HepG2 (cell line): ENCODE measurements around the gene BBOX1. TPM values are rescaled to one million over a fixed set of nuclear protein-coding genes. Genes with fewer than 3 reads are reported as not detected.
"Not testable (repeated sequence)": the region's sequence is repeated elsewhere in the genome, so short reads cannot be mapped to it uniquely, and the experiment has no call there.

Experiments
- ATAC-seq: fragments of 200-7000 bp; cut with Tn5 transposase; 3 replicates; pipeline ENCODE4 v1.9.1; 2020; ENCODE audit warnings: mild to moderate bottlenecking, moderate library complexity
- BruUV-seq: library from RNA; stranded (reverse); fragments of 400-500 nt; replicated peaks from 2 replicates; lab custom pipeline; 2021; lab: Mats Ljungman, UMichigan
- CTCF ChIA-PET: fragments of 300-600 bp; formaldehyde crosslinking; extraction: SDS; loops from one replicate; lab custom pipeline; 2021; ENCODE audit warnings: low total read pairs, inconsistent platforms, low intra/inter-chr PET ratio; lab: Yijun Ruan, JAX
- POLR2A ChIA-PET: fragments of 350-600 bp; sonication (Branson Sonifier 250); formaldehyde crosslinking; loops from one replicate; lab custom pipeline; 2020; ENCODE audit warnings: antibody characterized with exemption, inconsistent platforms; lab: Yijun Ruan, JAX
- DNase-seq: peaks from one replicate; pipeline ENCODE4 v3.0.0-alpha.2; 2015; ENCODE audit warnings: low spot score
- FAIRE-seq: peaks from 3 replicates; lab custom pipeline; 2011; peaks lifted over from hg19 to GRCh38; lab: Jason Lieb, UNC
- H2AFZ ChIP-seq: one replicate; pipeline ENCODE4 v1.6.1; 2011; ENCODE audit warnings: low read length, inconsistent platforms
- H3K27ac ChIP-seq: fragments of 300-600 bp; 3 replicates; pipeline ENCODE4 v1.8.0; 2011; ENCODE audit warnings: mixed run types, mild to moderate bottlenecking, mixed read lengths, low read length, inconsistent platforms; ENCODE audit not compliant: insufficient read depth; ENCODE audit errors: extremely low read length
- H3K27me3 ChIP-seq, 2 experiments: fragments of 200-600 bp in 1 of 2; 2 replicates in 1 of 2; 3 replicates in 1 of 2; pipeline versions ENCODE4 v1.6.0 to v1.8.0; 2011; ENCODE audit warnings: low read length in 2 of 2, mild to moderate bottlenecking in 2 of 2, moderate library complexity in 2 of 2, inconsistent platforms in 1 of 2; ENCODE audit not compliant: insufficient read depth in 2 of 2, control insufficient read depth in 1 of 2
- H3K36me3 ChIP-seq, 2 experiments: fragments of 200-600 bp in 1 of 2; replicated peaks in 1 of 2; 2 replicates in 1 of 2; 3 replicates in 1 of 2; pipeline versions ENCODE4 v1.5.1 to v1.8.0; 2011; ENCODE audit warnings: low read length in 2 of 2, inconsistent platforms in 1 of 2; ENCODE audit not compliant: insufficient read depth in 2 of 2, control insufficient read depth in 1 of 2
- H3K4me1 ChIP-seq: 2 replicates; pipeline ENCODE4 v1.5.1; 2012; ENCODE audit warnings: low read length, inconsistent platforms; ENCODE audit not compliant: insufficient read depth
- H3K4me2 ChIP-seq: 2 replicates; pipeline ENCODE4 v1.6.0; 2011; ENCODE audit warnings: low read depth, low read length, inconsistent platforms
- H3K4me3 ChIP-seq, 3 experiments: fragments of 200-600 bp in 1 of 3; sonication (generic), shearing (Covaris generic) in 1 of 3; replicated peaks in 1 of 3; 2 replicates each; pipeline ENCODE4 v1.5.1; 2011 to 2016; ENCODE audit warnings: low read length in 3 of 3, inconsistent platforms in 2 of 3, low read depth in 2 of 3, mild to moderate bottlenecking in 2 of 3, control low read depth in 1 of 3, mixed read lengths in 1 of 3; ENCODE audit not compliant: insufficient read depth in 1 of 3
- H3K79me2 ChIP-seq: one replicate; pipeline ENCODE4 v1.6.1; 2011; ENCODE audit warnings: low read length, inconsistent platforms; ENCODE audit not compliant: insufficient read depth
- H3K9ac ChIP-seq: 2 replicates; pipeline ENCODE4 v1.6.0; 2011; ENCODE audit warnings: mild to moderate bottlenecking, low read depth, low read length, inconsistent platforms; ENCODE audit not compliant: insufficient read depth
- H3K9me3 ChIP-seq: 2 replicates; pipeline ENCODE4 v1.5.1; 2012; ENCODE audit warnings: mild to moderate bottlenecking, low read length
- H4K20me1 ChIP-seq: 2 replicates; pipeline ENCODE4 v1.6.0; 2011; ENCODE audit warnings: inconsistent platforms, mild to moderate bottlenecking, low read length, moderate library complexity; ENCODE audit not compliant: insufficient read depth
- IRF2 ChIP-seq: IDR thresholded peaks from 2 replicates; pipeline ENCODE4 v1.6.1; 2018; ENCODE audit warnings: missing genetic modification reagents, missing compliant biosample characterization
- NONO ChIP-seq, 2 experiments: fragments of 450-650 bp in 1 of 2; sonication (generic) in 1 of 2; formaldehyde crosslinking in 1 of 2; IDR thresholded peaks in 1 of 2; conservative IDR thresholded peaks in 1 of 2; 2 replicates each; pipeline versions ENCODE4 v1.6.1 to v1.8.0; 2017 to 2022; ENCODE audit warnings: mild to moderate bottlenecking in 1 of 2, missing genetic modification reagents in 1 of 2, moderate library complexity in 1 of 2
- SOX13 ChIP-seq, 3 experiments: fragments of 450-650 bp in 1 of 3; sonication (generic) in 1 of 3; formaldehyde crosslinking in 1 of 3; IDR thresholded peaks in 2 of 3; conservative IDR thresholded peaks in 1 of 3; 2 replicates each; pipeline versions ENCODE4 v1.5.0 to v1.6.1; 2016 to 2020; ENCODE audit warnings: antibody characterized with exemption in 1 of 3, mild to moderate bottlenecking in 1 of 3, missing compliant biosample characterization in 1 of 3, missing genetic modification reagents in 1 of 3, moderate library complexity in 1 of 3
- THRA ChIP-seq: sonication (generic); formaldehyde crosslinking; IDR thresholded peaks from 2 replicates; pipeline ENCODE4 v1.4.0; 2020; ENCODE audit warnings: missing genetic modification reagents, borderline replicate concordance
- ZNF407 ChIP-seq: sonication (generic); formaldehyde crosslinking; IDR thresholded peaks from one replicate; pipeline ENCODE4 v1.5.1; 2020; ENCODE audit warnings: mild to moderate bottlenecking, missing genetic modification reagents; ENCODE audit errors: not compliant biosample characterization
- ZNF441 ChIP-seq: sonication (generic); formaldehyde crosslinking; IDR thresholded peaks from 2 replicates; pipeline ENCODE4 v1.7.0; 2021; ENCODE audit warnings: missing genetic modification reagents, borderline replicate concordance
- ZNF784 ChIP-seq: sonication (generic); formaldehyde crosslinking; IDR thresholded peaks from 2 replicates; pipeline ENCODE4 v1.5.1; 2020; ENCODE audit warnings: missing genetic modification reagents, mild to moderate bottlenecking, borderline replicate concordance
- ZSCAN21 ChIP-seq: sonication (generic); formaldehyde crosslinking; IDR thresholded peaks from 2 replicates; pipeline ENCODE4 v1.8.0; 2022; ENCODE audit warnings: mild to moderate bottlenecking, missing genetic modification reagents, moderate library complexity, borderline replicate concordance
- WGBS: methylation state at CpG from one replicate; pipeline ENCODE4 v1.1.6; 2017; ENCODE audit warnings: low lambda C conversion rate; 5-methylcytosine and 5-hydroxymethylcytosine counted together
- in situ Hi-C: cut with HindIII; loops from 2 replicates; pipeline ENCODE4 v1.10.0; 2017; ENCODE audit warnings: low pct_unique_long_range_greater_than_20kb; ENCODE audit not compliant: extremely low pct_ligation_motif_present
- intact Hi-C: fragments of 100-400 bp; cut with micrococcal nuclease; formaldehyde crosslinking; loops from one replicate; pipeline ENCODE4 v1.10.0; 2022; ENCODE audit not compliant: unreplicated experiment
- polyA plus RNA-seq, 8 experiments: library from polyadenylated mRNA; depleted of rRNA in 3 of 8; stranded (reverse) in 7 of 8; unstranded in 1 of 8; fragments of >200 nt; fragmentation: Illumina TruSeq in 4 of 8; extraction: Trizol in 4 of 8; gene quantifications; 2 replicates each; pipeline versions ENCODE4 v1.2.1 to v1.2.3, GENCODE V29; 2011 to 2016; ENCODE audit warnings: low read depth in 4 of 8, missing spikeins in 1 of 8, mixed read lengths in 1 of 8; ENCODE audit not compliant: insufficient read depth in 1 of 8
- total RNA-seq, 5 experiments: library from RNA; depleted of rRNA; stranded (reverse); fragments of >200 nt; fragmentation: Illumina TruSeq; extraction: Trizol; gene quantifications; 2 replicates each; pipeline ENCODE4 v1.2.3, GENCODE V29; 2016; ENCODE audit warnings: low read depth in 1 of 5

The BBOX1 gene
- total and polyA plus RNA-seq, 2 of the 13 experiments (the other 11 are each of a cell fraction or from before 2014, with no cell fraction given), result not detected

GRCh38 chr11:27130806-27131205 lies 90.2 kb downstream of the BBOX1 start (continued):
- no peak for TF ChIP-seq ZNF407 (CRISPR knock-in tag)
- no peak for TF ChIP-seq ZNF784 (CRISPR knock-in tag)
- no peak for TF ChIP-seq ZSCAN21 (CRISPR knock-in tag)
- no peak for TF ChIP-seq THRA (CRISPR knock-in tag)
- no peak for TF ChIP-seq SOX13 (IDR thresholded peaks at IDR 0.05)
- no peak for TF ChIP-seq SOX13 (CRISPR knock-in tag; conservative IDR thresholded peaks at IDR 0.05 in 1 of 2, IDR thresholded peaks at IDR 0.05 in 1 of 2)
- no peak for TF ChIP-seq IRF2
- TF ChIP-seq ZNF441, result no peak
- TF ChIP-seq NONO (IDR thresholded peaks at IDR 0.05), result no peak
- TF ChIP-seq NONO (CRISPR knock-in tag; conservative IDR thresholded peaks at IDR 0.05), result no peak

DNA sequence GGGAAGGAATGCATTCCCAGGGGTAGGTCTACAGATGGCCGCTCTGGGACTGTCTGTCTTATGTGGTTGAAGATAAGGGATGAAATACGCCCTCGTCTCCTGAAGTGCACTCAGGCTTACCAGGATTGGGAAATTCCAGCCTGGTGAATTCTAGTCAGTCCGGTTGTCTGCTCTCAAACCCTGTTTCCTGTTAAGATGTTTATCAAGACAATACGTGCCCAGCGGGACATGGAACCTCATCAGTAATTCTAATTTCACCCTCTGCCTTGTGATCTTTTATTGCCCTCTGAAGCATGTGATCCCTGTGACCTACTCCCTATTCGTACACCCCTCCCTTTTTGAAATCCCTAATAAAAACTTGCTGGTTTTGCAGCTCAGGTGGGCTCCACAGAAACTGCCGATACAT lies 95.3 kb downstream of the BBOX1 start:
- H3K27ac ChIP-seq, H3K4me3 ChIP-seq, FAIRE-seq, in situ Hi-C loops, DNase-seq, H3K27me3 ChIP-seq, H3K79me2 ChIP-seq, H3K4me1 ChIP-seq, intact Hi-C loops, BruUV-seq, H3K9ac ChIP-seq, H3K36me3 ChIP-seq, H3K4me2 ChIP-seq, POLR2A ChIA-PET, H2AFZ ChIP-seq, CTCF ChIA-PET, ATAC-seq, H4K20me1 ChIP-seq, H3K9me3 ChIP-seq: not testable (repeated sequence)
- 22% methylated on average over 8 of the region's 8 CpGs for WGBS
